Esophagus squamous epithelium (tissue), 5 donors: Measurements from ENCODE around the gene PDZD8. TPM values are rescaled to one million over a fixed set of nuclear protein-coding genes. Genes with fewer than 3 reads are reported as not detected.
"Not testable (repeated sequence)": the region's sequence is repeated elsewhere in the genome, so short reads cannot be mapped to it uniquely, and the experiment has no call there.

Source experiments
- DNase-seq: peaks from one replicate; lab custom pipeline; 2025; lab: John Stamatoyannopoulos, UW
- H3K27ac ChIP-seq, 4 donors: fragments of 200-600 bp; sonication (generic); one replicate each; pipeline ENCODE4 v1.5.1; 2016 to 2019; ENCODE audit warnings: mild to moderate bottlenecking in 1 of 4
- H3K27me3 ChIP-seq, 4 donors: fragments of 200-600 bp; sonication (generic); 1 replicate in 3 of 4; 2 replicates in 1 of 4; pipeline versions ENCODE4 v1.5.1 to v1.6.0; 2017 to 2021; ENCODE audit warnings: antibody characterized with exemption in 1 of 4
- H3K36me3 ChIP-seq, 3 donors: fragments of 200-600 bp; sonication (generic); one replicate each; pipeline ENCODE4 v1.5.1; 2016 to 2019
- H3K4me1 ChIP-seq, 3 donors: fragments of 200-600 bp; sonication (generic); one replicate each; pipeline ENCODE4 v1.5.1; 2017 to 2019
- H3K4me3 ChIP-seq, 4 donors: fragments of 200-600 bp; sonication (generic); 1 replicate in 3 of 4; 2 replicates in 1 of 4; pipeline ENCODE4 v1.5.1; 2016 to 2019; ENCODE audit warnings: mild to moderate bottlenecking in 2 of 4, moderate library complexity in 1 of 4
- H3K9me3 ChIP-seq, 3 donors: fragments of 200-600 bp; sonication (generic); one replicate each; pipeline ENCODE4 v1.5.1; 2016 to 2019
- POLR2A ChIP-seq, 4 donors: fragments of 450-650 bp; IDR thresholded peaks; one replicate each; pipeline ENCODE4 v1.6.1; 2017; ENCODE audit warnings: antibody characterized with exemption in 4 of 4, mild to moderate bottlenecking in 4 of 4, moderate library complexity in 3 of 4
- WGBS, 2 donors: methylation state at CpG; one replicate each; pipeline ENCODE4 v1.1.5; 2018; 5-methylcytosine and 5-hydroxymethylcytosine counted together
- intact Hi-C: fragments of 100-400 bp; cut with DNase I; formaldehyde crosslinking; loops from one replicate; pipeline ENCODE4 v1.15.0; 2022
- total RNA-seq, 4 donors: library from RNA; depleted of rRNA; stranded (reverse); fragments of >200 nt; gene quantifications; one replicate each; pipeline ENCODE4 v1.1.0, GENCODE V29; 2016
- TF ChIP-seq, protein P1 (sequence below), 6 experiments: fragments of 450-650 bp in 4 of 6; fragments of 200-600 bp in 2 of 6; sonication (generic) in 2 of 6; IDR thresholded peaks; one replicate each; pipeline ENCODE4 v1.5.1; 2016 to 2019; ENCODE audit warnings: antibody characterized with exemption in 6 of 6, mild to moderate bottlenecking in 4 of 6, moderate library complexity in 4 of 6
- donor health status: DM: yes; HTN: yes; CAD: no.

PDZD8 gene
- total RNA-seq, 4 donors from 2014 or later: 28.1 to 39.2 (median 32.9) TPM

DNA sequence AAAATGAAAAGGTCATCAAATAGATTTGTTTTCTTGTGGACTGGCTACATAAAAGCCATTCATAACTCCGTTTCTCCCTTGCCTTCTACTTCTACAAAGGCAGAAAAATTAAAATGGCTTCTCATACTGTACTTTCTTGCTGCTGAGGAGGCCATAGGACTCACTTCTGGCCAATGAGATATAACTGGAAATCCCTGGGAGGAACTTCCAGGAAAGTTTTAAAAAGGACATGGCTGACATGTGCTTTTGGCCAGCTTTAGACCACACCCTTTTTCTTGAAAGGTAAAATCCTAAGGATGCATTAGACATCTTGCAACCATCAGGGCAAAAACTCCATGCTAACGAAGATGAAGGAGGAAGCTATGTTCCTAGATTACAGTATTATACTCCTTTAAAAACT is 58.5 kb downstream of the PDZD8 start:
- Histone ChIP-seq H3K27ac (no peak overlapping the region), H3K9me3 (no peaks in the 10 kb centered on the region), H3K27me3 (no peaks in the 10 kb centered on the region), H3K4me3 (no peak overlapping the region), H3K4me1 (no peaks in the 10 kb centered on the region), H3K36me3 (peaks cover 0 to 22% (median 0%) of the 10 kb centered on the region in 3 donors)
- no peak for DNase-seq
- TF ChIP-seq POLR2A (IDR thresholded peaks at IDR 0.05): no peak
- TF ChIP-seq, protein P1, sequence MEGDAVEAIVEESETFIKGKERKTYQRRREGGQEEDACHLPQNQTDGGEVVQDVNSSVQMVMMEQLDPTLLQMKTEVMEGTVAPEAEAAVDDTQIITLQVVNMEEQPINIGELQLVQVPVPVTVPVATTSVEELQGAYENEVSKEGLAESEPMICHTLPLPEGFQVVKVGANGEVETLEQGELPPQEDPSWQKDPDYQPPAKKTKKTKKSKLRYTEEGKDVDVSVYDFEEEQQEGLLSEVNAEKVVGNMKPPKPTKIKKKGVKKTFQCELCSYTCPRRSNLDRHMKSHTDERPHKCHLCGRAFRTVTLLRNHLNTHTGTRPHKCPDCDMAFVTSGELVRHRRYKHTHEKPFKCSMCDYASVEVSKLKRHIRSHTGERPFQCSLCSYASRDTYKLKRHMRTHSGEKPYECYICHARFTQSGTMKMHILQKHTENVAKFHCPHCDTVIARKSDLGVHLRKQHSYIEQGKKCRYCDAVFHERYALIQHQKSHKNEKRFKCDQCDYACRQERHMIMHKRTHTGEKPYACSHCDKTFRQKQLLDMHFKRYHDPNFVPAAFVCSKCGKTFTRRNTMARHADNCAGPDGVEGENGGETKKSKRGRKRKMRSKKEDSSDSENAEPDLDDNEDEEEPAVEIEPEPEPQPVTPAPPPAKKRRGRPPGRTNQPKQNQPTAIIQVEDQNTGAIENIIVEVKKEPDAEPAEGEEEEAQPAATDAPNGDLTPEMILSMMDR (IDR thresholded peaks at IDR 0.05): no peak
- intact Hi-C loops: loop anchor here (10.0 kb wide), 1 partner anchor 102 kb away; no protein-coding TSS in a partner anchor
- WGBS, 2 donors: 90 to 95% methylated on average over 2 of the region's 2 CpGs

DNA sequence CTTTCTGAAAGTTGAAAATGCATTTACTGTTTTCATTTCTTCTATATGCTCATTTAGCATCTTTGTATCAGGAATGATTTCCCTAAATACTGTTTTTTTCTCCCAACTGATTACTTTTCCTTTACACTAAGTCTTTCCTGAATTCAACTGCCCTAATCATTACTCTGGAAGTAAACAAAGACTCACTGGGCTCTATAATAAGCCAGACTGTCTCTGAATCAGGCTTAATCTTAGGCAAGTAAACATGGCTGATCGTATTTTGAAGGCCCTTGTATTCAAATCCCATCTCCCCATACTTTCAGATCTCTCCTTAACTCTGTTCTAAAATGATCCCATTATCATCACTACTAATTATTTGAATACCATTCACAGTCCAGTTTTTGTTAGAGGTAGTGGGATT is 61.6 kb downstream of the PDZD8 start:
- intact Hi-C loops: loop anchor here (10.0 kb wide), 1 partner anchor 99 kb away; no protein-coding TSS in a partner anchor
- no peak for TF ChIP-seq POLR2A (IDR thresholded peaks at IDR 0.05)
- TF ChIP-seq, protein P1 (IDR thresholded peaks at IDR 0.05): no peak
- WGBS, 2 donors: 81 to 95% methylated on average over 1 of the region's 1 CpG
- H3K27ac ChIP-seq: no peak overlapping the region
- DNase-seq: no peak
- peaks cover 0 to 25% (median 0%) of the 10 kb centered on the region in 3 donors for H3K36me3 ChIP-seq
- no peaks in the 10 kb centered on the region for H3K9me3 ChIP-seq
- H3K4me3 ChIP-seq: no peak overlapping the region
- no peaks in the 10 kb centered on the region for H3K4me1 ChIP-seq
- no peaks in the 10 kb centered on the region for H3K27me3 ChIP-seq

DNA sequence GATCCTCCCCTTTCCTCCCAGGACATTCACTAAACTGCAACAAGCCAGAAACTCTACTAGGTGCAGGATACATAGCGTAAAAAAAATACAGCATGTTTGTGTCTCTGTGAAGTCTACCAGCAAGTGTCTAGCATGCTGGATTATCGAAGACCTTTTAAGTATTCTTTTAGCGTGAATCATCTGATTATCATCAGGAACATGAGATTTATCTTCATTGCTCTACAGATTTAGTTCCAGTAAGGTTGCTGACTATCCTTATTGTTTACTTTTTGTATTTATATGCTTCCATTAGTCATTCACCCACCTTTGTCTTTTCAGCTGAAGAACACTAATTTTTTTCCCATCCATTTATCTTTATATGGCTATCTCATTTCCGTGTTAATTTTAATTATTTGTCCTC is 62.8 kb downstream of the PDZD8 start:
- no peak overlapping the region for H3K27ac ChIP-seq
- no peaks in the 10 kb centered on the region for H3K27me3 ChIP-seq
- peaks cover 0 to 25% (median 0%) of the 10 kb centered on the region in 3 donors for H3K36me3 ChIP-seq
- H3K4me1 ChIP-seq: no peaks in the 10 kb centered on the region
- no peaks in the 10 kb centered on the region for H3K9me3 ChIP-seq
- WGBS, 2 donors: 88 to 96% methylated on average over 4 of the region's 4 CpGs
- no peak overlapping the region for H3K4me3 ChIP-seq
- intact Hi-C loops: loop anchor here (10.0 kb wide), 1 partner anchor 98 kb away; no protein-coding TSS in a partner anchor
- no peak for DNase-seq
- TF ChIP-seq POLR2A (IDR thresholded peaks at IDR 0.05): no peak
- TF ChIP-seq, protein P1 (IDR thresholded peaks at IDR 0.05): no peak

DNA sequence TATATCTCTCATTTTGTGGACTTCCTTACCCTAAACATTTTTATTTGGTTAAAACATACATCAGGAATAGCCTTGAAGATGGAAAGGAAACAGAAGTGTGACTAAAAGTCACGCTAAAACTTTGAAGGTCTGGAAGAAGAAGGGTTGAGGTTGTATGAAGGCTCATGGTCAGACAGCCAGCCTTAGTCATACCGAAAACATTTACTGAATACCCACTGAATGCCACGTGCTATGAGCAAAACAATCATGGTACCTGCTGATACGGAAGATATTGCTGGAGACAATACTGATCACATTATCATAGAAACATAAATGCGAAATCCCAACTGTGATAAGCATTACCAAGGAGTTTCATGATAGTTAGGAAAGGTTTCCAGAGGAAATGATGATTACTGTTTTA is 64.0 kb downstream of the PDZD8 start:
- WGBS, 2 donors: 94 to 97% methylated on average over 5 of the region's 5 CpGs

DNA sequence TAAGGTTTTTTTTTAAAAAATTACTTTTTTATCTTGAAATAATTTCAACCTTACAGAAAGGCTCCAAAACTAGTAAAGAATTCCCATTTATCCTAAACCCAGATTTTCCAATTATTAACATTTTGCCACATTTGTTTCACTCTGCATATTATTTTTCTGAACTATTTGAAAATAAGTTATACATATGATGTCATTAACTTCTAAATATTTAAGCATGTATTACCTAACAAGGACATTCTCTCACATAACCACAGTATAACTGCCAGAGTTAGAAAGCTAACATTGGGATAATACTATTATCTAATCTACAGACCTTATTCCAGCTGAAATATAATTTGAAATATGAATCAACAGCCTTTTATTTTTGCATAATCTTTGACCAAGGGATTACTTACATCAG is 68.6 kb downstream of the PDZD8 start:
- H3K27me3 ChIP-seq: no peaks in the 10 kb centered on the region
- TF ChIP-seq, protein P1 (IDR thresholded peaks at IDR 0.05): no peak
- TF ChIP-seq POLR2A (IDR thresholded peaks at IDR 0.05): no peak
- no peaks in the 10 kb centered on the region for H3K4me1 ChIP-seq
- no peak overlapping the region for H3K27ac ChIP-seq
- H3K9me3 ChIP-seq: no peaks in the 10 kb centered on the region
- intact Hi-C loops: no loop called here
- no peak for DNase-seq
- no peak overlapping the region for H3K4me3 ChIP-seq
- peaks cover 0 to 10% (median 0%) of the 10 kb centered on the region in 3 donors for H3K36me3 ChIP-seq

More for the DNA sequence above, 64.0 kb downstream of the PDZD8 start:
- no peaks in the 10 kb centered on the region for H3K9me3 ChIP-seq
- H3K36me3 ChIP-seq: peaks cover 0 to 21% (median 0%) of the 10 kb centered on the region in 3 donors
- no peaks in the 10 kb centered on the region for H3K27me3 ChIP-seq
- no peak overlapping the region for H3K4me3 ChIP-seq
- no peak for DNase-seq
- no peaks in the 10 kb centered on the region for H3K4me1 ChIP-seq
- H3K27ac ChIP-seq: no peak overlapping the region
- TF ChIP-seq, protein P1 (IDR thresholded peaks at IDR 0.05): no peak
- no peak for TF ChIP-seq POLR2A (IDR thresholded peaks at IDR 0.05)
- intact Hi-C loops: loop anchor here (10.0 kb wide), 1 partner anchor 96 kb away; no protein-coding TSS in a partner anchor

DNA sequence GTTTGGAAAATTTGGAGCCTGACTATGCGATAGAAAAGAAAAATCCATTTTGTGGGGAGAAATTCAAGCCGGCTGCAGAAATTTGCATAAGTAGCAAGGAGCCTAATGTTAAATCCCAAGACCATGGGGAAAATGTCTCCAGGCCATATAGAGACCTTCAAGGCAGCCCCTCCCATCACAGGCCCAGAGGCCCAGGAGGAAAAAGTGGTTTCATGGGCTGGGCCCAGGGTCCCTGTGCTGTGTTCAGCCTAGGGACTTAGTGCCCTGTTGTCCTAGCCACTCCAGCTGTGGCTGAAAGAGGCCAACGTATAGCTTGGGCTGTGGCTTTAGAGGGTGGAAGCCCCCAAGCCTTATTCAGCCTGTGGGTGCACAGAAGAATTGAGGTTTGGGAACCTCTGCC is 71.8 kb downstream of the PDZD8 start:
- H3K36me3 ChIP-seq, H3K27me3 ChIP-seq, H3K27ac ChIP-seq, H3K4me1 ChIP-seq, DNase-seq, H3K9me3 ChIP-seq, intact Hi-C loops, H3K4me3 ChIP-seq: not testable (repeated sequence)
- 90 to 100% methylated on average over 3 of the region's 3 CpGs for WGBS, 2 donors
